ENCODE data around the gene ADAD2.

DNA sequence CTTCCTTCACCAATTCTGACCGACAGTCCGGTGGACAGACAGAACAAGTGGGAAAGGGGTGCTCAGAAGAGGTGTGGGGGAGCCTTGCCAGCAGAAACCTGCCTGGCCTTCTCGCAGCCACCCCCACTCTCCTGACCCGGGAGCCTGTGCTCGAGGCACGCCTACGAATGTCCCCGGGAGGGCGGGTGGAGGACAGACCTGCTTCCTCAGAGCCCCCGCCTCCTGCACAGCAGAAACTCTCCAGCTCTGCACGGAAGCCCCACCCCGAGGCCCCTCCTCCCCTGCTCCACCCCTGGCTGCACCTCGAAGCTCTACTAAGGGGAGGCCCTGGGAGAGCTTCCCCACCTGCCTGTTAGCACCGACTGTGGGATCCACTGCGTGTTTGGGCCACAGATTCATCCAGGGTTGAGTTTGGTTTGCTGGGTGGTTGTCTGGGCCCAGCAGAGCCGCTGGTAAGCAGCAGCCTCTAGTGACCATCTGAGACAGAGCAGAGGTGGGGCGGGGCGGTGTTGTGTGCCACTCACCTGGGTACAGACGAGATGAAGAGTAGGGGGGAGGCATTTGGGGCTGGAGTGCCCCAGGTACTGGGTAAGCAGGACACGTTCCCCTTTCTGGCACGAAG lies 10.3 kb upstream of the ADAD2 start:
- TF ChIP-seq, protein P1, sequence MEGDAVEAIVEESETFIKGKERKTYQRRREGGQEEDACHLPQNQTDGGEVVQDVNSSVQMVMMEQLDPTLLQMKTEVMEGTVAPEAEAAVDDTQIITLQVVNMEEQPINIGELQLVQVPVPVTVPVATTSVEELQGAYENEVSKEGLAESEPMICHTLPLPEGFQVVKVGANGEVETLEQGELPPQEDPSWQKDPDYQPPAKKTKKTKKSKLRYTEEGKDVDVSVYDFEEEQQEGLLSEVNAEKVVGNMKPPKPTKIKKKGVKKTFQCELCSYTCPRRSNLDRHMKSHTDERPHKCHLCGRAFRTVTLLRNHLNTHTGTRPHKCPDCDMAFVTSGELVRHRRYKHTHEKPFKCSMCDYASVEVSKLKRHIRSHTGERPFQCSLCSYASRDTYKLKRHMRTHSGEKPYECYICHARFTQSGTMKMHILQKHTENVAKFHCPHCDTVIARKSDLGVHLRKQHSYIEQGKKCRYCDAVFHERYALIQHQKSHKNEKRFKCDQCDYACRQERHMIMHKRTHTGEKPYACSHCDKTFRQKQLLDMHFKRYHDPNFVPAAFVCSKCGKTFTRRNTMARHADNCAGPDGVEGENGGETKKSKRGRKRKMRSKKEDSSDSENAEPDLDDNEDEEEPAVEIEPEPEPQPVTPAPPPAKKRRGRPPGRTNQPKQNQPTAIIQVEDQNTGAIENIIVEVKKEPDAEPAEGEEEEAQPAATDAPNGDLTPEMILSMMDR (IDR thresholded peaks at IDR 0.05): no peak
- TF ChIP-seq POLR2A (IDR thresholded peaks at IDR 0.05): no peak
